Prostate gland (tissue), 2 donors: ENCODE data around the gene SPPL2A. TPM values are rescaled to one million over a fixed set of nuclear protein-coding genes. Genes with fewer than 3 reads are reported as not detected.
"Not testable (repeated sequence)": the region's sequence is repeated elsewhere in the genome, so short reads cannot be mapped to it uniquely, and the experiment has no call there.

ENCODE experiments used
- DNase-seq: peaks from one replicate; pipeline ENCODE4 v3.0.0-alpha.2; 2019; ENCODE audit warnings: low spot score
- H3K27ac ChIP-seq, 2 donors: fragments of 200-600 bp; sonication (generic); 2 replicates each; pipeline ENCODE4 v1.5.1; 2017 to 2019
- H3K27me3 ChIP-seq: fragments of 200-600 bp; sonication (generic); replicated peaks from 2 replicates; pipeline ENCODE4 v1.5.1; 2019; ENCODE audit not compliant: insufficient read depth
- H3K36me3 ChIP-seq, 2 donors: fragments of 200-600 bp; sonication (generic); 1 replicate in 1 of 2; 2 replicates in 1 of 2; pipeline versions ENCODE4 v1.5.1 to v1.8.1; 2017 to 2019
- H3K4me1 ChIP-seq: fragments of 200-600 bp; sonication (generic); replicated peaks from 2 replicates; pipeline ENCODE4 v1.5.1; 2019
- H3K4me3 ChIP-seq, 2 donors: fragments of 200-600 bp; sonication (generic); 2 replicates each; pipeline ENCODE4 v1.5.1; 2017 to 2019
- H3K9me3 ChIP-seq: fragments of 200-600 bp; sonication (generic); 2 replicates; pipeline ENCODE4 v1.5.1; 2017
- CTCF ChIP-seq, 4 experiments: fragments of 200-600 bp in 2 of 4; fragments of 450-650 bp in 2 of 4; sonication (generic) in 2 of 4; IDR thresholded peaks; 1 replicate in 3 of 4; 2 replicates in 1 of 4; pipeline ENCODE4 v1.5.1; 2016 to 2019; ENCODE audit warnings: antibody characterized with exemption in 4 of 4, mild to moderate bottlenecking in 2 of 4, moderate library complexity in 2 of 4
- POLR2A ChIP-seq: fragments of 450-650 bp; IDR thresholded peaks from one replicate; pipeline ENCODE4 v1.6.1; 2016; ENCODE audit warnings: antibody characterized with exemption, mild to moderate bottlenecking
- POLR2AphosphoS5 ChIP-seq: sonication (generic); formaldehyde crosslinking; IDR thresholded peaks from one replicate; pipeline ENCODE4 v1.6.1; 2017; ENCODE audit warnings: antibody characterized with exemption
- WGBS: methylation state at CpG from one replicate; pipeline ENCODE4 v1.1.5; 2018; 5-methylcytosine and 5-hydroxymethylcytosine counted together
- intact Hi-C: fragments of 100-400 bp; cut with DNase I; formaldehyde crosslinking; loops from one replicate; pipeline ENCODE4 v1.14.2; 2022
- total RNA-seq, 2 donors: library from RNA; depleted of rRNA; stranded (reverse); fragments of >200 nt; gene quantifications; one replicate each; pipeline ENCODE4 v1.1.0, GENCODE V29; 2016

The SPPL2A gene
- total RNA-seq, 2 donors from 2014 or later = 129 to 335 TPM

GRCh38 chr15:50707878-50708427, 57.6 kb downstream of the SPPL2A start:
- 87% methylated on average over 3 of the region's 3 CpGs for WGBS
- no peak for DNase-seq

GRCh38 chr15:50702762-50703334, 62.7 kb downstream of the SPPL2A start:
- Histone ChIP-seq H3K4me1 (no peaks in the 10 kb centered on the region), H3K4me3 (no peak overlapping the region), H3K27ac (no peak overlapping the region), H3K9me3 (no peaks in the 10 kb centered on the region), H3K27me3 (no peaks in the 10 kb centered on the region), H3K36me3 (no peaks in the 10 kb centered on the region)
- 73% methylated on average over 1 of the region's 1 CpG for WGBS
- no peak for DNase-seq
- TF ChIP-seq CTCF (IDR thresholded peaks at IDR 0.05) = no peak
- TF ChIP-seq POLR2AphosphoS5 = no peak
- no peak for TF ChIP-seq POLR2A
- intact Hi-C loops = no loop called here

More at GRCh38 chr15:50707878-50708427, 57.6 kb downstream of the SPPL2A start:
- Histone ChIP-seq H3K4me3 (no peak overlapping the region), H3K36me3 (no peaks in the 10 kb centered on the region), H3K4me1 (no peaks in the 10 kb centered on the region), H3K9me3 (no peaks in the 10 kb centered on the region), H3K27ac (no peak overlapping the region), H3K27me3 (no peaks in the 10 kb centered on the region)
- intact Hi-C loops = no loop called here
- TF ChIP-seq POLR2A = no peak
- TF ChIP-seq POLR2AphosphoS5 = no peak
- no peak for TF ChIP-seq CTCF (IDR thresholded peaks at IDR 0.05)

GRCh38 chr15:50698101-50698500, 67.4 kb downstream of the SPPL2A start:
- intact Hi-C loops = no loop called here
- TF ChIP-seq POLR2AphosphoS5 = no peak
- TF ChIP-seq CTCF (IDR thresholded peaks at IDR 0.05) = no peak
- TF ChIP-seq POLR2A = no peak
- DNase-seq = no peak
- H3K9me3 ChIP-seq = no peaks in the 10 kb centered on the region
- H3K36me3 ChIP-seq = no peaks in the 10 kb centered on the region
- no peak overlapping the region for H3K4me3 ChIP-seq
- H3K27ac ChIP-seq = no peak overlapping the region
- WGBS = 74% methylated on average over 8 of the region's 8 CpGs
- no peaks in the 10 kb centered on the region for H3K27me3 ChIP-seq
- no peaks in the 10 kb centered on the region for H3K4me1 ChIP-seq

- H3K4me3 ChIP-seq = no peak overlapping the region
- no peaks in the 10 kb centered on the region for H3K36me3 ChIP-seq
- no peaks in the 10 kb centered on the region for H3K27me3 ChIP-seq
- intact Hi-C loops = no loop called here
- TF ChIP-seq CTCF (IDR thresholded peaks at IDR 0.05) = no peak
- TF ChIP-seq POLR2AphosphoS5 = no peak
- no peak for TF ChIP-seq POLR2A
- H3K9me3 ChIP-seq = no peaks in the 10 kb centered on the region
- no peaks in the 10 kb centered on the region for H3K4me1 ChIP-seq
- H3K27ac ChIP-seq = no peak overlapping the region
- no peak for DNase-seq
- 46% methylated on average over 4 of the region's 4 CpGs for WGBS
Measured at GRCh38 chr15:50697109-50697797, 68.3 kb downstream of the SPPL2A start.

GRCh38 chr15:50694634-50695165, 70.8 kb downstream of the SPPL2A start:
- H3K4me1 ChIP-seq, DNase-seq, H3K27ac ChIP-seq, intact Hi-C loops, H3K4me3 ChIP-seq, H3K36me3 ChIP-seq, H3K9me3 ChIP-seq, H3K27me3 ChIP-seq: not testable (repeated sequence)
- 95% methylated on average over 9 of the region's 9 CpGs for WGBS
